Ishikawa (cell line): ENCODE data around the gene ERICH4.

Experiments
- EGR1 ChIP-seq: IDR thresholded peaks from 2 replicates; pipeline ENCODE4 v1.6.1; 2012
- EP300 ChIP-seq: IDR thresholded peaks from 2 replicates; pipeline ENCODE4 v1.6.1; 2012; ENCODE audit warnings: borderline replicate concordance
- MAX ChIP-seq: IDR thresholded peaks from 2 replicates; pipeline ENCODE4 v1.6.1; 2012
- RAD21 ChIP-seq: IDR thresholded peaks from 2 replicates; pipeline ENCODE4 v1.6.1; 2012; ENCODE audit warnings: low read depth
- REST ChIP-seq: IDR thresholded peaks from 2 replicates; pipeline ENCODE4 v1.6.1; 2012; ENCODE audit warnings: low read depth, mild to moderate bottlenecking
- TAF1 ChIP-seq: IDR thresholded peaks from 2 replicates; pipeline ENCODE4 v1.6.1; 2012; ENCODE audit warnings: low read depth, mild to moderate bottlenecking
- USF1 ChIP-seq: IDR thresholded peaks from 2 replicates; pipeline ENCODE4 v1.6.1; 2012
- YY1 ChIP-seq: IDR thresholded peaks from 2 replicates; pipeline ENCODE4 v1.6.1; 2012; ENCODE audit warnings: low read depth
- ZBTB7A ChIP-seq: IDR thresholded peaks from 2 replicates; pipeline ENCODE4 v1.6.1; 2012; ENCODE audit warnings: low read depth

GRCh38 chr19:41430922-41431321, 12.0 kb upstream of the ERICH4 start:
- TF ChIP-seq REST (no peak), ZBTB7A (no peak), TAF1 (no peak), EGR1 (no peak), EP300 (no peak), MAX (no peak), YY1 (no peak), USF1 (no peak), RAD21 (no peak)
